ENCODE measurements around the gene SEC61G. TPM values are rescaled to one million over a fixed set of nuclear protein-coding genes. Genes with fewer than 3 reads are reported as not detected.

Gene SEC61G
- total RNA-seq, 2 experiments from 2014 or later, result 88.7 to 146 TPM

DNA sequence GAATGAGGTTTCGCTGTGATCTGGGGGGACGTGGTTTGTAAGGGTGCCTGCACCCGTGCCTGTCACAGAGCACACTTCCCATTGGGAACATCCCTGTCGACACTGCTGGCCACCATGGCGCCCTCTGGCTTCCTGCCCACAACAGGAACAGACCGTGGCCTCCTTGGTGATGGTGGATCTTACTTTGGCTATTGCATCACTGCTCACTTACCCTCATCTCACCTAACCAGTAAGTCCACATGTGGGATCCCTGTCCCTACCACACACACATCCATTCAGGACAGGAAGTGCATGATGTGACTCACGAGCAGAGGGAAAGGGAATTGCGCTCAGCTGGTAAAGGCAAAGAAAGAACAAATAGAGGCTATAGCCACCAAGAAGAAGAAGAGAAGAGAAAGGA, 26.2 kb upstream of the SEC61G start:
- CTCF ChIA-PET (ENCODE audit: unreplicated experiment), result no interaction called here
- no peaks in the 10 kb centered on the region for H4K20me1 ChIP-seq (ENCODE audit: insufficient read depth, low read length)
- H3K9me3 ChIP-seq (ENCODE audit: low read length), result no peaks in the 10 kb centered on the region
- no TSS peak for BruUV-seq (replicated peaks)
- DNase-seq (ENCODE audit: low spot score), result no peak
- no peak overlapping the region for H3K4me3 ChIP-seq (ENCODE audit: low read depth, low read length, poor library complexity, severe bottlenecking)
- intact Hi-C loops (cut with micrococcal nuclease; ENCODE audit: unreplicated experiment), result no loop called here
- H3K9me2 ChIP-seq (ENCODE audit: insufficient read depth, low read length), result no peaks in the 10 kb centered on the region
- no peak overlapping the region for H3K4me2 ChIP-seq (ENCODE audit: low read length)
- H3K36me3 ChIP-seq (ENCODE audit: insufficient read depth, low read length), result no peaks in the 10 kb centered on the region
- POLR2A ChIA-PET, result interaction anchor here (0.5 kb wide), 1 partner anchor 1437 kb away, joined by 5 read pairs; no protein-coding TSS in a partner anchor
- no peak overlapping the region for H2AFZ ChIP-seq (ENCODE audit: low read length)
- H3K4me1 ChIP-seq (ENCODE audit: insufficient read depth, low read length, poor library complexity, severe bottlenecking), result no peaks in the 10 kb centered on the region
- TF ChIP-seq, protein P1, sequence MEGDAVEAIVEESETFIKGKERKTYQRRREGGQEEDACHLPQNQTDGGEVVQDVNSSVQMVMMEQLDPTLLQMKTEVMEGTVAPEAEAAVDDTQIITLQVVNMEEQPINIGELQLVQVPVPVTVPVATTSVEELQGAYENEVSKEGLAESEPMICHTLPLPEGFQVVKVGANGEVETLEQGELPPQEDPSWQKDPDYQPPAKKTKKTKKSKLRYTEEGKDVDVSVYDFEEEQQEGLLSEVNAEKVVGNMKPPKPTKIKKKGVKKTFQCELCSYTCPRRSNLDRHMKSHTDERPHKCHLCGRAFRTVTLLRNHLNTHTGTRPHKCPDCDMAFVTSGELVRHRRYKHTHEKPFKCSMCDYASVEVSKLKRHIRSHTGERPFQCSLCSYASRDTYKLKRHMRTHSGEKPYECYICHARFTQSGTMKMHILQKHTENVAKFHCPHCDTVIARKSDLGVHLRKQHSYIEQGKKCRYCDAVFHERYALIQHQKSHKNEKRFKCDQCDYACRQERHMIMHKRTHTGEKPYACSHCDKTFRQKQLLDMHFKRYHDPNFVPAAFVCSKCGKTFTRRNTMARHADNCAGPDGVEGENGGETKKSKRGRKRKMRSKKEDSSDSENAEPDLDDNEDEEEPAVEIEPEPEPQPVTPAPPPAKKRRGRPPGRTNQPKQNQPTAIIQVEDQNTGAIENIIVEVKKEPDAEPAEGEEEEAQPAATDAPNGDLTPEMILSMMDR (conservative IDR thresholded peaks at IDR 0.05; ENCODE audit: low read length), result no peak
- H3K27ac ChIP-seq (ENCODE audit: low read depth, low read length, poor library complexity, severe bottlenecking), result no peak overlapping the region
- no peaks in the 10 kb centered on the region for H3K79me2 ChIP-seq (ENCODE audit: insufficient read depth, low read depth, low read length)

DNA sequence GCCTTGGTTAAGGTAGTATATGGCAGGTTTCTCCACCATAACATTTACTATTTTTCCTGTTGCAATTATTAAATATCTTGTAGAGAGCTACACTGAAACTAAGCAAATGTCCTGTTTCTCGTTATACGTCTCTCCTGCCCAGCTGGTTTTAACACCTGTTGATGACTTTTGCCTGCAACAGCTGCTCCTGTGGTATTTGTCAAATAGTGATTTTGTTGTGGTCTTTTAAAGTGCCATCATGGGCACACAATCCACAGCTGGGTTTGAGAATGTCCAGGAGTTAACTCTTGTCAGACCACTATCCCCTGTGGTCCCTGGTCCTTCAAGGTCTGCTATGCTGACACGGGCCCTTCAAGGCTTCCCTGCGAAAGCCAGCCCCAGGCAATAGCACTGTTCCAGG, 24.9 kb upstream of the SEC61G start:
- no peak for TF ChIP-seq EZH2phosphoT487 (IDR thresholded peaks at IDR 0.05; ENCODE audit: borderline replicate concordance, low read depth, low read length)
- TF ChIP-seq, protein P1 (conservative IDR thresholded peaks at IDR 0.05; ENCODE audit: low read length), result no peak
- intact Hi-C loops (cut with micrococcal nuclease; ENCODE audit: unreplicated experiment), result no loop called here
- no peak overlapping the region for H3K27ac ChIP-seq (ENCODE audit: low read depth, low read length, poor library complexity, severe bottlenecking)
- no peaks in the 10 kb centered on the region for H3K36me3 ChIP-seq (ENCODE audit: insufficient read depth, low read length)
- CTCF ChIA-PET (ENCODE audit: unreplicated experiment), result no interaction called here
- no peaks in the 10 kb centered on the region for H4K20me1 ChIP-seq (ENCODE audit: insufficient read depth, low read length)
- no TSS peak for BruUV-seq (replicated peaks)
- no peak overlapping the region for H2AFZ ChIP-seq (ENCODE audit: low read length)
- POLR2A ChIA-PET, result no interaction called here
- H3K4me1 ChIP-seq (ENCODE audit: insufficient read depth, low read length, poor library complexity, severe bottlenecking), result no peaks in the 10 kb centered on the region
- no peak overlapping the region for H3K4me2 ChIP-seq (ENCODE audit: low read length)
- no peaks in the 10 kb centered on the region for H3K79me2 ChIP-seq (ENCODE audit: insufficient read depth, low read depth, low read length)
- no peaks in the 10 kb centered on the region for H3K9me3 ChIP-seq (ENCODE audit: low read length)
- H3K4me3 ChIP-seq (ENCODE audit: low read depth, low read length, poor library complexity, severe bottlenecking), result no peak overlapping the region
- no peak for DNase-seq (ENCODE audit: low spot score)
- no peaks in the 10 kb centered on the region for H3K9me2 ChIP-seq (ENCODE audit: insufficient read depth, low read length)

DNA sequence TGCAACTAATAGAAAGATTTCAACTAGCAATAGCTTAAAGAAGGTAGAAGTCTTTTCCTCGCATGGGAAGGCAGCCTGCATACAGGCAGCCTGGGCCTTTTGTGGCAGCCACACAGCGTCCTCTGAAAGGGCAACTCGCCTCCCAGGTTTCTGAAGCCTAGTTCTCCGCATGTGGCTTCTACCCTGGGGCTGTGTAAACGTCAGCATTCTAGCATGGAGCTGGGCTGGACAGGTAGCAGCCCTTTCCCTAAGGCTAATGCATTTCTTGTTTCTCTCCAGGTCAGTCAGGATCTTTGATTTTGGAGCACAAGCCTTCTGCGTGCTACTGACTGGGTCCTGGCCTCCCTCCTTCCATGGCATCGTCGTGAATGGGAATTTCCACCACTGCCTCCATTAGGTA, 23.8 kb upstream of the SEC61G start:
- CTCF ChIA-PET (ENCODE audit: unreplicated experiment), result no interaction called here
- no TSS peak for BruUV-seq (replicated peaks)

More for the DNA sequence above, 23.8 kb upstream of the SEC61G start:
- no peak for DNase-seq (ENCODE audit: low spot score)
- Histone ChIP-seq H3K4me3 (ENCODE audit: low read depth, low read length, poor library complexity, severe bottlenecking) (no peak overlapping the region), H2AFZ (ENCODE audit: low read length) (no peak overlapping the region), H3K9me3 (ENCODE audit: low read length) (no peaks in the 10 kb centered on the region), H4K20me1 (ENCODE audit: insufficient read depth, low read length) (no peaks in the 10 kb centered on the region), H3K79me2 (ENCODE audit: insufficient read depth, low read depth, low read length) (no peaks in the 10 kb centered on the region), H3K9me2 (ENCODE audit: insufficient read depth, low read length) (no peaks in the 10 kb centered on the region), H3K4me1 (ENCODE audit: insufficient read depth, low read length, poor library complexity, severe bottlenecking) (no peaks in the 10 kb centered on the region), H3K4me2 (ENCODE audit: low read length) (no peak overlapping the region), H3K36me3 (ENCODE audit: insufficient read depth, low read length) (no peaks in the 10 kb centered on the region), H3K27ac (ENCODE audit: low read depth, low read length, poor library complexity, severe bottlenecking) (no peak overlapping the region)
- TF ChIP-seq, protein P1 (conservative IDR thresholded peaks at IDR 0.05; ENCODE audit: low read length), result no peak
- no peak for TF ChIP-seq EZH2phosphoT487 (IDR thresholded peaks at IDR 0.05; ENCODE audit: borderline replicate concordance, low read depth, low read length)
- POLR2A ChIA-PET, result no interaction called here
- intact Hi-C loops (cut with micrococcal nuclease; ENCODE audit: unreplicated experiment), result no loop called here
